Glomerular endothelial cell (primary cell): ENCODE results near the gene PTPRN. TPM values are rescaled to one million over a fixed set of nuclear protein-coding genes. Genes with fewer than 3 reads are reported as not detected.
"Not testable (repeated sequence)": the region's sequence is repeated elsewhere in the genome, so short reads cannot be mapped to it uniquely, and the experiment has no call there.

Experiments
- DNase-seq: peaks from one replicate; pipeline ENCODE4 v3.0.0-alpha.2; 2011; ENCODE audit warnings: low read depth, low spot score; ENCODE audit errors: extremely low read depth
- total RNA-seq: library from RNA; depleted of rRNA; stranded (reverse); fragments of >200 nt; gene quantifications from 2 replicates; pipeline ENCODE4 v1.2.3, GENCODE V29; 2015

The PTPRN gene
- total RNA-seq, 1 donor from 2014 or later = 0.47 TPM

DNA sequence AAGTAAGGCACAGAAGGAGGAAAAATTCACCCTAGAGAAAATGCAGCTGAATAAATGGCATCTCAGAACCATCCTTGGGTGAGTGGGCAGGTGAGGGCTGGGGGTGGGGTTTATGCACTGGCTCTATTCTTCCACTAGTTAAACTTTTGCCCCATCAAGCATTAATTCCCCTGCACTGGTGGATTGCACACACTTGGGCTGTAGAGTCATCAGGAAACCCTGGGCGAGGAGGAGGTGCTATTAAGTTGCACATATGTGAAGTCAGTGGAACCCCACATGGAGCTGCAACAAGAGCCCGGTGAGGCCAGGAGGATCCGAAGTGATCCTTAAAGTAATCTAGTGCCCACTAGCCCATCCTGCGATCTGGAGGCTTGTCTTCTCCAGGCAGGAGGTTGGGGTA is 36.8 kb downstream of the PTPRN start:
- no peak for DNase-seq

DNA sequence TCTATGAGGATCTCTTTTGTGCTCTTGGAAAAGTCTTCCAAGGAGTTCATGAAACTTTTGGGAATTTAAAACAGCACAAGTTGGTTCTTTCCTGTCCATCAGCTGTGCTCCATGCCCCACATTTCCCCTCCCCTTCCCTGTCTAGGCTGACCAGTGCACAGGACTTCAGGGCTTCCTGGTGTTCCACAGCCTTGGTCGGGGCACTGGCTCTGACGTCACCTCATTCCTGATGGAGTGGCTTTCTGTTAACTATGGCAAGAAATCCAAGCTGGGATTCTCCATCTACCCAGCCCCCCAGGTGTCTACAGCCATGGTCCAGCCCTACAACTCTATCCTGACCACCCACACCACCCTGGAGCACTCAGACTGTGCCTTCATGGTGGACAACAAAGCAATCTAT is 38.2 kb downstream of the PTPRN start:
- DNase-seq = no peak

DNA sequence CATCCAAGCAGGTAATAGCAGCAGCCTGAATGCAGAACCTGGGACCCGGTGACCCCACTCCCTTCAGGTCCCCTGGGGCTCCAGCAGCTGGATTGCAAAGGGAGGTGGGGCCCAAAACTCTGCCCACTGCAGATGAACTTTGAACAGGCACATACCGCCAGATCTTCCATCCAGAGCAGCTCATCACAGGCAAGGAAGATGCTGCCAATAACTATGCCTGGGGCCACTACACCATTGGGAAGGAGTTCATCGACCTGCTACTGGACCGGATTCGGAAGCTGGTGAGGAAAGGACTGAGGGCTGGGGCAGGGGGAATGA is 39.2 kb downstream of the PTPRN start:
- DNase-seq = no peak

DNA sequence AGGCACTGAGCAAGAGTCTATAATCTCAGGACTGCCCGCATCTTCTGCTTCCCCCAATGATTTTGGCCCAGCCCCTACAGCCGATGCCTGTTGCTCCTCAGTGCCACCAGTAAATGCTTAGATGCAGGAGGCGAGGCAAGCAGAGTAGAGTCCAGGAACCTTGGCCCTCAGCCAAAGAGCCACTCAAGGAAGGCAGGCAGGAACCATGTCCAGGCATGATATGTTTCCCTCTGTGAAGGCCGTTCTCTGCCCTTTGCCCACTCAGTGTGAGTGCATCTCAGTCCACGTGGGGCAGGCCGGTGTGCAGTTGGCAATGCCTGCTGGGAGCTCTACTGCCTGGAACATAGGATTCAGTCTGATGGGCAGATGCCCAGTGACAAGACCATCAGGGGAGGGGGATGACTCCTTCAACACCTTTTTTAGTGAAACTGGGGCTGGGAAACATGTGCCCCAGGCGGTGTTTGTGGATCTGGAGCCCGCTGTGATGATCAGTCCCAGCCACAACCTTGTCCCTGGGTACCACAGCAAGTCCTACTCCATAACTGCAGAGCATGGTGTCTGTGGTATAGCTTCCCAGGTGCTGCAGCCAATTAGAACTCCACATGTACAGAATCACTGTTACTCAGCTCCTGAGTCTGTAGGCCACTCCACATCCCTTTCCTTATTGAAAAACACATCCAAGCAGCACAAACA is 39.7 kb downstream of the PTPRN start:
- DNase-seq = no peak

DNA sequence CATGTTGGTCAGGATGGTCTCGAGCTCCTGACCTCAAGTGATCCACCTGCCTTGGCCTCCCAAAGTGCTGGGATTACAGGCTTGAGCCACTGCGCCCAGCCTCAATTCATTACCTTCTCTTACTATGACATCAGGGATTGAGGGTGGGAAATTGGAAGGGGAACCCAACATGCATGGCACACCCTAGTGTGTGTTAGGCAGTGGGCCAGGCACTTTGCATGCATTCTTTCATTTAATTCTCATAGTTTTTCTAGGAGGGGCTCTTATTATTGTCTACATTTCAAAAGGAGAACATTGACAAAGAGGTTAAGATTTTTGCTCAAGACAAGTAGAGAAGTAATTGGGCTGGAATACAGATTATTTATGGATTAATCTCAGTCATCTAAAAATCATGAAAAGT is 40.9 kb downstream of the PTPRN start:
- DNase-seq = no peak

DNA sequence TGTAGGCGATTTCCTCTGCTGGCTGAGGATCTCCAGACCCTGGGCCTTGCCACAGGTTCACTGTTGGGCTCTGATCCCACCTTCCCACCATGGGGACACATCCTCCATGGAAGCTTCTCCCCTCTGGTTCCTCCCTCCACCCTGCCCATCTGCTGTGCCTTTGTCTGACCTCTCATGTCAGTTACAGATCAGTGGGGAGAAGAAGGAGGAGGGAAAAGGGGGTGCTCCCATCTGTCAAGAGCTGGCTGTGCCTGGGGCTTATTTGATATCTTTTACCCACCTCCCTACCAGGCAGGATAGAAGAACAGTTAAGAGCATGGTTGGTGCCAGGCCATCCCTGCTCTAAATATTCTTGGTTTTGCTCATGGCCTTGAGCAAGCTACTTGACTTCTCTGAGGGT is 42.3 kb downstream of the PTPRN start:
- DNase-seq = no peak

DNA sequence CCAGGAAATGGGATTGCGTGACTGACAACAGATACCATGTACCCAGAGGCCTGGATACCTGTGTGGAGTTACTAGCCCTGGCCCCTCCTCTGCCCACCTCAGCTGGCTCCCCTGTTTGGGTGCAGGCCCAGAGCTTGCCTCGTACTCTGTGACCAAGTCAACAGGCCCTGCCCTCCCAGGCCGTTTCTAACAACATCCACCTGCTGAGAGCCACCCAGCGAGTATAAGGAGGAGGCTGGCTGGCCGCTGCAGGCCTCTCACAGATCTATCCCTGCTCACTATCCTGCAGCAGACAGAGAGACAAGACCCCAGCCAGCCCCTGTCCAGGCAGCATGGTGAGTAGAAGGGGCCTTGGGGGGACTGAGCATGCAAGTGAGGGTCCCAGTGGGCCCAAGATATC is 43.0 kb downstream of the PTPRN start:
- no peak for DNase-seq

DNA sequence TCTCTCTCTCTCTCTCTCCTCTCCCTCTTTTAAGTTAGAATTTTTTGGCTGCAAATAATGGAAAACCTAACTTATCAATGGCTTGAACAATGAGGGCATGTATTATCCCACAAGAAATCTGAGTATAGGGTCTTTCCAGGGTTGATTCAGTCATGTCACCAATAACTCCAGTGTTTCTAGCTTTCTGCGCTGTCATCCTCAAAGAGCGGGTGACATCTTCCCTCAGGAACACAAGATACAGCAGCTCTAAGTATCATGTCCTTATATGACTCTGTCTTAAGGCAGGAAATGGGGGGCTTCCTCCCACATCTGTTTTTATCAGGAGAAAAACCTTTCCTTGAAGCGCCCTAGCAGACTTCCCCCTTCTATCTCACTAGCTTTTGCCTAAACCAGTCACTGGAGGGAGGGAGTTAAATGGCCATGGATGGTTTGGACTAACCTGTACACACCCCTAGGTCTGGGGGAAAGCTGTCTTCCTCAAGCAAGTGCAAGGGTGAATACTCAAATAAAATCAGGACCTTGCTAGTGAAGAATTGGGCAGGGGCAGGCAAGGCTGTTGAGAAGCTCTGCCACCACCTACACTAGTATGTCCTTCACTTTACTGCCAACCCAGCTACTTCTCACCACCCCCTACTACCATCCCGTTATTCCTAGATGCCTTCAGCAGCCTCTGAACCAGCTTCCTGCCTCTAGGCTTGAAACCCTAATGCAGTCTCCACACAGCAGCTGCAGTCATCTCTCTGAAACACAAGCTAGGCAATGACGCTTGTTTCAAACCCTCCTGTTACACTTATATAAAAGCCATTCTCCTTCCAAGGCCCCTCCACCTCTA is 48.0 kb downstream of the PTPRN start:
- no peak for DNase-seq

DNA sequence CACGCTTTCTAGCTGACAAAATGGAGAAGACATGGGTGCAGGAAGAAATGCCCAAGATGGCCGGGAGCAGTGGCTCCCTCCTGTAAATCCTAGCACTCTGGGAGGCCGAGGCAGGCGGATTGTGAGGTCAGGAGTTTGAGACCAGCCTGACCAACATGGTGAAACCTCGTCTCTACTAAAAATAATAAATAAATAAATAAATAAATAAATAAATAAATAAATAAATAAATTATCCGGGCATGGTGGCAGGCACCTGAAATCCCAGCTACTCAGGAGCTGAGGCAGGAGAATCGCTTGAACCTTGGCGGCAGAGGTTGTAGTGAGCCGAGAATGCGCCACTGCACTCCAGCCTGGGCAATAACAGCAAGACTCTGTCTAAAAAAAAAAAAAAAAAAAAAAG is 50.3 kb downstream of the PTPRN start:
- DNase-seq = not testable (repeated sequence)

DNA sequence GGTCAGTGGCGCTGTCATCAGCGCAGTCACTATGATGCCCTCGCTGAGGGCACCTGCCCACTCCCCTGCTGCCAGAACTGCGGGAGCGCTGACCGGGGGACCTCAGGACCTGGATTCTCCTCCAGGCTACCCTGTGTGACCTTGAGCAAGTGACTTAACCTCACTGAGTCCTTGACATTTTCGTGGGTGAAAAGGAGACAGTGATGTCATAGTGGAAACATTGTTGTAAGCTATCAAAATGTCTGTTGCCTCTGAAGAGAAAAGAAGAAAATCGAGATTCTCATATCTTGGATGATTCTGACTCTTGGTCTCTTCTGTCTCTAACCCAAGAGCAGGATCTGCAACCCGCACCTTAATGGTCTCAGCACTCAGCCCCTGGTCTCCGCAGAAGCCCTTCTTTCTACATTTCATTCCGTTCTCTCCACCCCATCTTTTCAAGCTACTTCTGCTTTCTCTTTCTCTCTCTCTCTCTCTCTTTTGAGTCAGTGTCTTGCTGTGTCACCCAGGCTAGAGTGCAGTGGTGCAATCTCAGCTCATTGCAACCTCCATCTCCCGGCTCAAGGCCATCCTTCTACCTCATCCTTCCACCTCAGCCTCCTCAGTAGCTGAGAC is 54.5 kb downstream of the PTPRN start:
- DNase-seq = no peak

DNA sequence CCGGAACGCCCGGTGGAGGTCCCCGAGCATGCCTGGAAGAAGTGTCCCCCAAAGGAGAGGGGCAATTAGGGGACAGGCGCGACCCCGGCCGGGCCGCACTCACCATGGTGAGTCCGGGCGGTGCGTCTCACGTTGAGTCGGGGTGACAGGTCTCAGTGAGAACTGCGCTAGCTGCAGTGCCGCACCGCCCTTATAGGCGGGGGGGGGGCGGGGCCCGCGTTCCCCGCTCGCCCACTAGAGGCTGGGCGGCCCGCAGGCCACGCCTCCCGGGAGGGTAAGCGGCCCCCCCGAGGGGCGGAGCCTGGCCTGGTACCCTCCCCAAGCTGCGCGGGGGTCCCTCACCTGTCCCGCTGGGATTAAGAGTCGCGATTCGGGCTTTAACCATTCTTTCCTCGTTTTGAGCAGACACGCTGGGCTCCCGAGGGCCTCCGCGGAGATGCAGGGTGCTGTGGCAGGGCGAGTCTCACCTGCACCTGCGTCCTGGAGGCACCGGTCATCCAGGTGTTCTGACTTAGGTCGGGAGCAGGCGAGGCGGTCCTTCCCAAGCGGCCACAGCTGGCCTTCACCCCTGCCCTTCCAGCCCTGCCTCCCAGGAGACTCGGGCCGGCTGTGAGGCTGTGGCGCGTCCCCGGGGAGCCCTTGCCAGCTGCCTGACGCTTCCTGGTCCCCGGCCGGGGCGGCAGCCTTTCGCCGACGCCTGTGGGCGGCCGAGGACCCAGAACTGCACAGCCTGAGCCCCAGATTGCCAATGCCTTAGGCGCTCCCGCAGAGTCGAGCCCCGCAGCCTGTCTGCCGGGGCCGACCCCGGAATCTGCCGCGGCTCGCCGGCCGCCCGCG is 55.2 kb downstream of the PTPRN start, which contains the start of gene TUBA4A:
Gene TUBA4A (minus strand): TSS at position 166 of the 837 bp plus-strand sequence. CDS start 60 bp downstream, at position 106.
- no peak for DNase-seq

DNA sequence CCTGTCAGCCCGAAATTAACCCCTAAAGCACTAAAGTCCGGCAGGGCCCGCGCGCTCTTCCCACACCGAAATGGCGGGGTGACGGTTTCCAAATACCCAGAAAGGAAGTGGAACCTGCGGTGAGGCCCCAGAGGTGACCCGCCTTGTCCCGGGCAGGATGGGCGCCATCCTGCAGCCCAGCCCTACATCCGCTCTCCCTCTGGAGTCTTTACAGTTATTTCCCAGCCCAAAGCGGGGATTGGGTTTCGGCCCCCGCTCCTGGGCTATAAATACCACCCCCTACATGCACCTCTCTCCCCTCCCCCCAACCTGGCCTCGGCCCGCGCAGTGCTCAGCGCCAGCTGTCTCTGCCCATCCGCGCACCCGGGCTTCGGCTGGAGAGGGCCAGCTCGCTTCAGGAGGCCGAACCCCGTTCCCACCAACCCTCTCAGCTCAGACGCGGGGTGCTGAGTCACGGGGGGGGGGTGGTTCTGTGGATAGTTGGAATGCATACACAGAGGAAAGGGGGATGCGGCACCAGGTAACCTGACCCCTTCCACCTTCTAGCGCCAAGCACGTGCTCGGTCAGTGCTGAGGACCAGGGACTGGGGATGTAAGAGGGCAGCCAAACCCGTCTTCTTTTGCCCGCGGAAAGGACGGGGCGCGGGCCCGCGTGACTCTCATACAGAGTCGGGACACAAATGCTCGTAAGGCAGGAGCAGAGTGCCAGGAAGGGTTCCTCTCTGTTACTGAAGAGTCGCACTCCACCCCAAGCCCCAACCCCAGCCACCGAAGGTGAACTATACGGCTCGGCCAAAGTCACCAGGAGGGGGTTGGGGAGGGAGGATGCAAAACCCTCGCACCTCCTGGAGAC is 56.1 kb downstream of the PTPRN start, which contains the start of gene TUBA4B:
Gene TUBA4B (plus strand): TSS at position 344 of the 853 bp plus-strand sequence. CDS start 165 bp downstream, at position 509.
- no peak for DNase-seq

DNA sequence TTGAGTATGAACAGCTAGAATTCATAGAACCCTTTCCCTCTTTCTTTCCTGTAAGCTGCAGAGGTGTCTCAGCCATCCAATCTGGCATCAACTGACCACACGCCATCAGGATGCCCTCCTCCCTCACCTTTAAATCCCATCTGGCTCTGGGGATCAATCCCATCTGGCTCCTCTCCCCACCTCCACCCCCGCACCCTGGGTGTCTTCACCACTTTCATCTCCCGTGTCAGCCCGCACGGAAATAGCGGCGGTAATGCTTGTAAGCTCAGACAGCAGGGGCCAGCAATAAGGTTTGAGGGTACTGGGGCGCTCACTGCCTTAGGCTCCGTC is 56.7 kb downstream of the PTPRN start:
- DNase-seq = no peak

DNA sequence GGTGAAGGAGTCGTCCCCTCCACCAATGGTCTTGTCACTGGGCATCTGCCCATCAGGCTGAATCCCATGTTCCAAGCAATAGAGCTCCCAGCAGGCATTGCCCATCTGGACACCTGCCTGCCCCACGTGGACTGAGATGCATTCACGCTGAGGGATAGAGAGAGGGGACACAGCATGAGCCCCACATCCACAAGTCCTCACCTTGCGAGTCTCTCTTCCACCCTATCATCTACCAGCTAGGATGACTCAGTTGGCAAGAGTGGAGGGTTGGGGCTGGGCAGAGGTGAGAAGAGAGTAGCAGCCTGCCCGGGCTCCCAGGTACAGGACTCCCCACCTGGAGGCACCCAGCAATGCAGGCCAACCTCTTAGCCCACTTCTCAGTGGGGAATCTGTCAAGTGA is 57.1 kb downstream of the PTPRN start:
- no peak for DNase-seq

DNA sequence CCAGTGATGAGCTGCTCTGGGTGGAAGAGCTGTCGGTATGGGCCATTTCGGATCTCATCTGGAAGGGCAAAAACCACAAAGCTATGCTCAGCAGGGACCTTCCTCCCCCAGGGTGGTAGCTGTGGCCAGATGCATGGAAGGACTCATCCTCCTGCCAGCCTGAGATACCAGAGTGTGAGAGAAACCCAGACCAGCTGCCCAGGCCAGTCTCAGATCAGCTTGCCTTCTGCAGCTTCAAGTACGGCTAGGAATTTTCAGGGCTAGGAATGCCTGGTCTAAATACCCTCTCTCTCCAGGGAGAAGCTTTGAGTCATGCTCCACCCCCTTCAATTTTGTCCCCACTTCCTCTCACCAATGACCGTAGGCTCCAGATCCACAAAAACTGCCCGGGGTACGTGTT is 57.5 kb downstream of the PTPRN start:
- no peak for DNase-seq

DNA sequence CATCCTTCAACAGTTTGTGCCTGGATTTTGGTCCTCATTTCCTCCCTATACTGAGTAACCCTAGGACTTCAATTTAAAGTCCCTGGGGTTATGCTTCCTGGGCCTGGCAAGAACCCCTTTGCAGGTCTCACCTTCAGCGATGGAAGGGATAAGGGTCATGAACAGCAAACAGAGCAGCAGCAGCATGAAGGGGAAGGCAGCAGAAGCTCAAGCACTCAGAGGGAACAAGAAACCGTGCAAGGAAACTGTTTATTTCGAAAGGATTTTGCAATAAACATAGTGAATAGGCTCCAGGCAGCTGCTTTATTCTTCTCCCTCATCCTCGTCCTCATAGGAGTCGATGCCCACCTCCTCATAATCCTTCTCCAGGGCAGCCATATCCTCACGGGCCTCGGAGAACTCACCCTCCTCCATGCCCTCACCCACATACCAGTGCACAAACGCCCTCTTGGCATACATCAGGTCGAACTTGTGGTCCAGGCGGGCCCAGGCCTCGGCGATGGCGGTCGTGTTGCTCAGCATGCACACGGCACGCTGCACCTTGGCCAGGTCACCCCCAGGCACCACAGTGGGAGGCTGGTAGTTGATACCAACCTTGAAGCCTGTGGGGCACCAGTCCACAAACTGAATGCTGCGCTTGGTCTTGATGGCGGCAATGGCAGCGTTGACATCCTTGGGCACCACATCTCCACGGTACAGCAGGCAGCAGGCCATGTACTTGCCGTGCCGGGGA is 59.0 kb downstream of the PTPRN start:
- no peak for DNase-seq

DNA sequence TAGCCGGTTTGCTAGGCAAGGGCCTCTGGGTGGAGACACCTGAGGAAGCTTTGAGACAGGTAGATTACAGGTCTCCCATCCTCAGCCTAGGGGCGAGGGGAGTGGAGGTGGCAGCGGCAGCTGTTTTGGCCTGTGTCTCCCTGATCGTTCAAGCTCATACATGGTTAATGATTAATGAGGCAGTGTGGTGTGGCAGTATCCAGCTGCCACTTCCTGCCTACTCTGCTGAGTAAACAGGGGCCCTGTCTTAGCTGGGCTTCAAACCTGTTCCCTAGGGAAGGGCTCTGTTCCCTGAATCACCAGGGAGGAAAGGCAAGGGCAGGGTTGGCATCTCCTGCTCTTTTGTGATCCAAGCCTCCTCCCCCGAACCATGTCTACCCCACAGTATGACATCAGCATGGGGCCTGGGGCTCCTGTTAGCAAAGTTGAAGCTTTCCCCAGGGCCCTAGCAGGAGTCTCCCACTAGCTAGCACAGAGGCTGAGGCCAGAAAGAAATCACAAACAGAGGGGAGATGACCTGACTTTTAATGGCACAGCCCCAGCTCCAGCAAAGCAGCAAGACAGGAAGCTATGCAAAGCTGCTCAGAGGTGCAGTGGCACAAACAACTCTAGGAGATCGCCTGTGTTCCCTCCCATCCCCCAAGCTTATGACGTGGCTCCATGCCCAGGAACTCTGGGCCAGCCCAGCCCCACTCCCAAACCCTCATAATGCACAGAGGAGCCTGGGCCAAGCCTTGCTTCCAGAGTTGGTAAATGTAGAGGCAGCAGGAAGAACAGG is 59.8 kb downstream of the PTPRN start:
- peak; percentile 58 for DNase-seq

DNA sequence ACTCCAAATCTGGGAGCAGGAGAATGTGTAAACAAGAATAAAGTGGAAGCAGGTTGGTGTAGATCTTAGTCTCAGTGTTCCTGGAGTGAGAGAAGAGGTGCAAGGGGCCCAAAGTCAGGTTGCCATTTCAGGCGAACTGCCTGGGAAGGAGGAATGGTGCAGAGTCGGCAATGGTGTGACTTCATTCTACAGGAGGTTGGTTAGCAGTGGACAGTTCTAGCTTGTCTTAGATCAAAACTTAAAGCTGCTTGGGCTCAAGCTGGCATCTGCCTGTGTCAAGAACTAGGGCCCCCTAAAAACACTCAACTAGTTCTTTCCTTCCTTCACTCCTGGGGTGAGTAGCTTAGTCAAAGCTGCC is 60.4 kb downstream of the PTPRN start:
- DNase-seq = no peak
